HG03039 (cell line): ENCODE data around the gene DNM1.

ENCODE experiments used
- ATAC-seq: cut with Tn5 transposase; IDR thresholded peaks from one replicate; pipeline ENCODE4 v1.9.1; 2021; ENCODE audit warnings: mild to moderate bottlenecking, moderate library complexity; ENCODE audit not compliant: unreplicated experiment

Gene DNM1

GRCh38 chr9:128203024-128203706 is at the start of gene DNM1:
TSS of gene DNM1 (plus strand) at chr9:128203379. CDS start at chr9:128203471, 92 bp downstream.
- ATAC-seq = peak; percentile 69

- no peak for ATAC-seq
Observed at GRCh38 chr9:128153947-128154695, 49.1 kb upstream of the DNM1 start.

- no peak for ATAC-seq
Observed at GRCh38 chr9:128155736-128156500, 47.3 kb upstream of the DNM1 start.

- no peak for ATAC-seq
Observed at GRCh38 chr9:128159522-128159783, 43.7 kb upstream of the DNM1 start.

GRCh38 chr9:128159784-128160602 is 43.2 kb upstream of the DNM1 start, which contains the start of gene BBLN:
TSS of gene BBLN (plus strand) at chr9:128160265. CDS start at chr9:128160408, 143 bp downstream.
- ATAC-seq = peak; percentile 75

- ATAC-seq = peak; percentile 16
Observed at GRCh38 chr9:128160603-128160987, 42.6 kb upstream of the DNM1 start.

- ATAC-seq = no peak
Observed at GRCh38 chr9:128161215-128161902, 41.8 kb upstream of the DNM1 start.

- no peak for ATAC-seq
Observed at GRCh38 chr9:128162215-128163026, 40.8 kb upstream of the DNM1 start.

GRCh38 chr9:128163027-128163515 is 40.1 kb upstream of the DNM1 start:
- ATAC-seq = no peak

GRCh38 chr9:128163523-128164306 is 39.5 kb upstream of the DNM1 start:
- no peak for ATAC-seq

- ATAC-seq = no peak
Observed at GRCh38 chr9:128164307-128164885, 38.8 kb upstream of the DNM1 start.

- ATAC-seq = no peak
Observed at GRCh38 chr9:128166169-128166568, 37.0 kb upstream of the DNM1 start.

- ATAC-seq = no peak
Observed at GRCh38 chr9:128167209-128167608, 36.0 kb upstream of the DNM1 start.

- ATAC-seq = no peak
Observed at GRCh38 chr9:128168731-128169308, 34.4 kb upstream of the DNM1 start.

- ATAC-seq = no peak
Observed at GRCh38 chr9:128169492-128169891, 33.7 kb upstream of the DNM1 start.

GRCh38 chr9:128169925-128170324 is 33.3 kb upstream of the DNM1 start:
- ATAC-seq = no peak

- no peak for ATAC-seq
Observed at GRCh38 chr9:128174062-128174461, 29.1 kb upstream of the DNM1 start.

GRCh38 chr9:128175102-128175563 is 28.0 kb upstream of the DNM1 start:
- ATAC-seq = no peak
